K562 (cell line): Measurements from ENCODE around the gene TMF1. TPM values are rescaled to one million over a fixed set of nuclear protein-coding genes. Genes with fewer than 3 reads are reported as not detected.
A peak's percentile ranks its signal among the peaks of the same experiment; 100 is the strongest.

Source experiments
- BMI1 ChIP-seq: fragments of 150-350 bp; IDR thresholded peaks from 2 replicates; pipeline ENCODE4 v1.6.1; 2014; ENCODE audit warnings: low read length
- CBX8 ChIP-seq: fragments of 200-600 bp; sonication (generic); IDR thresholded peaks from 2 replicates; pipeline ENCODE4 v1.6.1; 2012; ENCODE audit warnings: borderline replicate concordance, mixed run types, low read depth, mild to moderate bottlenecking, moderate library complexity, mixed read lengths, low read length, control low read depth, inconsistent platforms; ENCODE audit not compliant: poor library complexity, severe bottlenecking; ENCODE audit errors: extremely low read depth
- CCNT2 ChIP-seq: IDR thresholded peaks from 2 replicates; pipeline ENCODE4 v1.6.1; 2011; ENCODE audit warnings: borderline replicate concordance, low read depth, mild to moderate bottlenecking, moderate library complexity, mixed read lengths, low read length; ENCODE audit not compliant: insufficient read length; ENCODE audit errors: extremely low read depth
- FOXJ2 ChIP-seq: fragments of 200-800 bp; sonication (Bioruptor generic); IDR thresholded peaks from 2 replicates; pipeline ENCODE4 v1.6.1; 2016; ENCODE audit warnings: missing genetic modification characterization, missing compliant biosample characterization
- HINFP ChIP-seq: fragments of 450-650 bp; conservative IDR thresholded peaks from 2 replicates; pipeline ENCODE4 v1.6.1; 2016; ENCODE audit warnings: missing genetic modification characterization, low read depth, mild to moderate bottlenecking, control low read depth, missing compliant biosample characterization
- IRF9 ChIP-seq: fragments of 450-650 bp; IDR thresholded peaks from 2 replicates; pipeline ENCODE4 v1.6.1; 2016; ENCODE audit warnings: missing biosample characterization, missing genetic modification characterization
- LCOR ChIP-seq: sonication (generic); formaldehyde crosslinking; IDR thresholded peaks from 2 replicates; pipeline ENCODE4 v1.8.0; 2022; ENCODE audit warnings: mild to moderate bottlenecking, missing genetic modification reagents
- MXI1 ChIP-seq: IDR thresholded peaks from 2 replicates; pipeline ENCODE4 v1.6.1; 2011; ENCODE audit warnings: low read depth, mild to moderate bottlenecking, improper control_type of control experiment, low read length
- OTX1 ChIP-seq: fragments of 450-650 bp; formaldehyde crosslinking; IDR thresholded peaks from 2 replicates; pipeline ENCODE4 v1.4.0; 2022; ENCODE audit warnings: mild to moderate bottlenecking
- RBM22 ChIP-seq: fragments of 200-400 bp; formaldehyde crosslinking; IDR thresholded peaks from 2 replicates; pipeline ENCODE4 v1.6.1; 2018; ENCODE audit warnings: low read length, low read depth; ENCODE audit not compliant: poor library complexity, severe bottlenecking
- RERE ChIP-seq: sonication (generic); formaldehyde crosslinking; IDR thresholded peaks from 2 replicates; pipeline ENCODE4 v1.8.0; 2023; ENCODE audit warnings: missing genetic modification reagents, mild to moderate bottlenecking, borderline replicate concordance
- SMARCE1 ChIP-seq: fragments of 450-650 bp; IDR thresholded peaks from 2 replicates; pipeline ENCODE4 v1.7.1; 2016; ENCODE audit warnings: mild to moderate bottlenecking
- TGIF2 ChIP-seq: sonication (generic); formaldehyde crosslinking; IDR thresholded peaks from 2 replicates; pipeline ENCODE4 v1.8.1; 2022; ENCODE audit warnings: mild to moderate bottlenecking, missing genetic modification reagents, moderate library complexity
- TRIM24 ChIP-seq, 2 experiments: fragments of 450-650 bp; IDR thresholded peaks; 2 replicates each; pipeline ENCODE4 v1.6.1; 2016
- ZFPM2 ChIP-seq: fragments of 250-450 bp; sonication (Bioruptor Pico); IDR thresholded peaks from 2 replicates; pipeline ENCODE4 v1.5.1; 2022; ENCODE audit warnings: mild to moderate bottlenecking
- polyA plus RNA-seq, 8 experiments: library from polyadenylated mRNA; depleted of rRNA in 4 of 8; stranded (reverse) in 5 of 8; unstranded in 3 of 8; fragments of >200 nt; fragmentation: Nextera tagmentation in 2 of 8; fragmentation: Illumina TruSeq in 1 of 8; extraction: Ambion mirVana in 2 of 8; extraction: Trizol in 1 of 8; gene quantifications; 2 replicates each; pipeline versions ENCODE4 v1.2.1 to v1.2.3, GENCODE V29; 2011 to 2014; ENCODE audit warnings: inconsistent platforms in 1 of 8, missing spikeins in 1 of 8
- total RNA-seq, 7 experiments: library from RNA; depleted of rRNA in 6 of 7; stranded (reverse); fragments of >200 nt in 6 of 7; fragmentation: Illumina TruSeq in 2 of 7; extraction: Trizol in 2 of 7; gene quantifications; 2 replicates each; pipeline versions ENCODE4 v1.2.1 to v1.2.3, GENCODE V29; 2011 to 2021; ENCODE audit warnings: low replicate concordance in 1 of 7
- TF ChIP-seq, protein P1 (sequence below): fragments of 250-450 bp; sonication (Bioruptor Pico); IDR thresholded peaks from 2 replicates; pipeline ENCODE4 v1.4.0; 2020; ENCODE audit warnings: mild to moderate bottlenecking, moderate library complexity

Gene TMF1
- total and polyA plus RNA-seq, 9 of the 15 experiments (the other 6 are each of a cell fraction or from before 2014, with no cell fraction given) = 3.1 to 13.9 (median 10.3) TPM

DNA sequence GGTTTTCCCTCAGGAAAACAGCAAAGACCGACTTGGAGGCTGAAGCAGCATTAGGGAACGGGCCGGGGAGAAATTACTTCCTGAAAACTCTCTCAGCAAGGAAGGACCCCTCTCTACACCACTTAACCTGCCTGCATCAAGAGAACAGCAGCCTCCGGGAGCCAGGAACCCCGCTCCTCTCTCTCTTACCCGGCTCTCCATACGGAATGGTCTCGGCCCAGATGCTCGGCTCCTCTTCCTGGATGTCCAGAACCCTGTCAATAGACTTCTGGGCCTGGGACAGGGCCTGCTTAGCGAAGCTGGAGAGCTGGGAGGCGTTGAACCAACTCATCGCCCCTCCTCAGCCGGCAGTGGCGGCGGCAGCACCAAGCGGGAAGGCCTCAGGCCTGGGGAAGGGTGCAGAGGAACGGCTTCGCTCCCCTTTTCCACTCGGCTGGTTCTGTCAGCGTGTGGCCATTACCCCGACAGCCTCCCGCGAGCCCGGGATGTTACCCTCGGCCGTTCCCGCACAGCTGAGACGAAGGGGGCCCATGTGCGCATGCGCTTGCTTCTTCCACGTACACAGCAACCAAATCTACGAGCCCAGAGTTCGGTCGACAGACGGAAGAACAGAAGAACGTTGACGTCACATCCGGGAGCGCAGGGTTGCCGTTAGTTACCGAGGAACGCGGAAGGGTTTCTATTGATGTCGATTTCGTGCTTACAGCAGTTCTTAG is at the start of gene TMF1 (continued):
- TF ChIP-seq CBX8 = no peak
- TF ChIP-seq SMARCE1 = no peak
- TF ChIP-seq BMI1 = peak; percentile 90
- TF ChIP-seq HINFP (tag) = no peak
- no peak for TF ChIP-seq RERE (CRISPR knock-in tag)
- peak; percentile 52; the same call in 1 of the 2 replicates for TF ChIP-seq FOXJ2
- no peak for TF ChIP-seq OTX1
- TF ChIP-seq IRF9 (tag) = no peak
- peak; percentile 73 for TF ChIP-seq MXI1
- no peak for TF ChIP-seq TRIM24 (IDR thresholded peaks at IDR 0.05)
- TF ChIP-seq, protein P1, sequence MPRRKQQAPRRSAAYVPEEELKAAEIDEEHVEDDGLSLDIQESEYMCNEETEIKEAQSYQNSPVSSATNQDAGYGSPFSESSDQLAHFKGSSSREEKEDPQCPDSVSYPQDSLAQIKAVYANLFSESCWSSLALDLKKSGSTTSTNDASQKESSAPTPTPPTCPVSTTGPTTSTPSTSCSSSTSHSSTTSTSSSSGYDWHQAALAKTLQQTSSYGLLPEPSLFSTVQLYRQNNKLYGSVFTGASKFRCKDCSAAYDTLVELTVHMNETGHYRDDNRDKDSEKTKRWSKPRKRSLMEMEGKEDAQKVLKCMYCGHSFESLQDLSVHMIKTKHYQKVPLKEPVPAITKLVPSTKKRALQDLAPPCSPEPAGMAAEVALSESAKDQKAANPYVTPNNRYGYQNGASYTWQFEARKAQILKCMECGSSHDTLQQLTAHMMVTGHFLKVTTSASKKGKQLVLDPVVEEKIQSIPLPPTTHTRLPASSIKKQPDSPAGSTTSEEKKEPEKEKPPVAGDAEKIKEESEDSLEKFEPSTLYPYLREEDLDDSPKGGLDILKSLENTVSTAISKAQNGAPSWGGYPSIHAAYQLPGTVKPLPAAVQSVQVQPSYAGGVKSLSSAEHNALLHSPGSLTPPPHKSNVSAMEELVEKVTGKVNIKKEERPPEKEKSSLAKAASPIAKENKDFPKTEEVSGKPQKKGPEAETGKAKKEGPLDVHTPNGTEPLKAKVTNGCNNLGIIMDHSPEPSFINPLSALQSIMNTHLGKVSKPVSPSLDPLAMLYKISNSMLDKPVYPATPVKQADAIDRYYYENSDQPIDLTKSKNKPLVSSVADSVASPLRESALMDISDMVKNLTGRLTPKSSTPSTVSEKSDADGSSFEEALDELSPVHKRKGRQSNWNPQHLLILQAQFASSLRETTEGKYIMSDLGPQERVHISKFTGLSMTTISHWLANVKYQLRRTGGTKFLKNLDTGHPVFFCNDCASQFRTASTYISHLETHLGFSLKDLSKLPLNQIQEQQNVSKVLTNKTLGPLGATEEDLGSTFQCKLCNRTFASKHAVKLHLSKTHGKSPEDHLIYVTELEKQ (CRISPR knock-in tag) = no peak
- no peak for TF ChIP-seq ZFPM2
- TF ChIP-seq RBM22 = no peak
- TF ChIP-seq TGIF2 (CRISPR knock-in tag) = no peak
- no peak for TF ChIP-seq LCOR
- TF ChIP-seq CCNT2 = peak; percentile 22
